Thyroid gland (tissue), 4 donors: ENCODE measurements around the gene DTX1.

Source experiments
- POLR2A ChIP-seq, 2 donors: fragments of 450-650 bp; IDR thresholded peaks; one replicate each; pipeline ENCODE4 v1.6.1; 2017; ENCODE audit warnings: antibody characterized with exemption in 2 of 2, mild to moderate bottlenecking in 2 of 2, moderate library complexity in 1 of 2
- TF ChIP-seq, protein P1 (sequence below), 6 experiments: fragments of 200-600 bp in 3 of 6; fragments of 450-650 bp in 3 of 6; sonication (generic) in 3 of 6; IDR thresholded peaks; one replicate each; pipeline ENCODE4 v1.5.1; 2016 to 2019; ENCODE audit warnings: antibody characterized with exemption in 6 of 6, mild to moderate bottlenecking in 2 of 6, inconsistent platforms in 1 of 6, moderate library complexity in 1 of 6

- TF ChIP-seq, protein P1, sequence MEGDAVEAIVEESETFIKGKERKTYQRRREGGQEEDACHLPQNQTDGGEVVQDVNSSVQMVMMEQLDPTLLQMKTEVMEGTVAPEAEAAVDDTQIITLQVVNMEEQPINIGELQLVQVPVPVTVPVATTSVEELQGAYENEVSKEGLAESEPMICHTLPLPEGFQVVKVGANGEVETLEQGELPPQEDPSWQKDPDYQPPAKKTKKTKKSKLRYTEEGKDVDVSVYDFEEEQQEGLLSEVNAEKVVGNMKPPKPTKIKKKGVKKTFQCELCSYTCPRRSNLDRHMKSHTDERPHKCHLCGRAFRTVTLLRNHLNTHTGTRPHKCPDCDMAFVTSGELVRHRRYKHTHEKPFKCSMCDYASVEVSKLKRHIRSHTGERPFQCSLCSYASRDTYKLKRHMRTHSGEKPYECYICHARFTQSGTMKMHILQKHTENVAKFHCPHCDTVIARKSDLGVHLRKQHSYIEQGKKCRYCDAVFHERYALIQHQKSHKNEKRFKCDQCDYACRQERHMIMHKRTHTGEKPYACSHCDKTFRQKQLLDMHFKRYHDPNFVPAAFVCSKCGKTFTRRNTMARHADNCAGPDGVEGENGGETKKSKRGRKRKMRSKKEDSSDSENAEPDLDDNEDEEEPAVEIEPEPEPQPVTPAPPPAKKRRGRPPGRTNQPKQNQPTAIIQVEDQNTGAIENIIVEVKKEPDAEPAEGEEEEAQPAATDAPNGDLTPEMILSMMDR (IDR thresholded peaks at IDR 0.05): no peak
- no peak for TF ChIP-seq POLR2A (IDR thresholded peaks at IDR 0.05)
These were observed 2.6 kb downstream of the DTX1 start for GRCh38 chr12:113059071-113059595.
